H9 (cell line): ENCODE results near the gene PLEKHA5. TPM values are rescaled to one million over a fixed set of nuclear protein-coding genes. Genes with fewer than 3 reads are reported as not detected.

ENCODE experiments used
- DNase-seq: peaks from one replicate; pipeline ENCODE4 v3.0.0-alpha.2; 2017
- H2AFZ ChIP-seq: one replicate; pipeline ENCODE4 v1.6.1; 2013; ENCODE audit warnings: mild to moderate bottlenecking, low read length, control low read depth, moderate library complexity
- H2AK5ac ChIP-seq: 2 replicates; pipeline ENCODE4 v1.6.1; 2013; ENCODE audit warnings: low read length, control low read depth, mixed read lengths; ENCODE audit not compliant: insufficient read length
- H2BK120ac ChIP-seq: one replicate; pipeline ENCODE4 v1.6.1; 2013; ENCODE audit warnings: low read depth, mild to moderate bottlenecking, low read length, control low read depth, inconsistent platforms; ENCODE audit not compliant: poor library complexity, severe bottlenecking
- H2BK12ac ChIP-seq: 2 replicates; pipeline ENCODE4 v1.6.1; 2013; ENCODE audit warnings: low read length, control low read depth, mixed read lengths, low read depth; ENCODE audit not compliant: insufficient read length
- H2BK15ac ChIP-seq: 2 replicates; pipeline ENCODE4 v1.6.1; 2013; ENCODE audit warnings: low read depth, low read length, control low read depth
- H2BK20ac ChIP-seq: one replicate; pipeline ENCODE4 v1.6.1; 2013; ENCODE audit warnings: low read depth, mild to moderate bottlenecking, low read length, control low read depth, inconsistent platforms; ENCODE audit not compliant: poor library complexity, severe bottlenecking
- H2BK5ac ChIP-seq: 2 replicates; pipeline ENCODE4 v1.6.1; 2013; ENCODE audit warnings: low read length, control low read depth, mixed read lengths; ENCODE audit not compliant: insufficient read length
- H3K14ac ChIP-seq: 2 replicates; pipeline ENCODE4 v1.6.1; 2013; ENCODE audit warnings: low read length, control low read depth; ENCODE audit not compliant: insufficient read depth
- H3K18ac ChIP-seq: 2 replicates; pipeline ENCODE4 v1.6.1; 2013; ENCODE audit warnings: low read depth, mild to moderate bottlenecking, mixed read lengths, low read length, control low read depth; ENCODE audit not compliant: insufficient read length
- H3K23ac ChIP-seq: 2 replicates; pipeline ENCODE4 v1.6.1; 2013; ENCODE audit warnings: low read length, control low read depth, mixed read lengths, low read depth; ENCODE audit not compliant: insufficient read length
- H3K23me2 ChIP-seq: 2 replicates; pipeline ENCODE4 v1.6.1; 2013; ENCODE audit warnings: low read depth, mild to moderate bottlenecking, mixed read lengths, low read length, control low read depth; ENCODE audit not compliant: insufficient read length, poor library complexity, severe bottlenecking
- H3K27ac ChIP-seq: 2 replicates; pipeline ENCODE4 v1.5.1; 2013; ENCODE audit warnings: low read length, control low read depth, mixed read lengths, low read depth; ENCODE audit not compliant: insufficient read length
- H3K27me3 ChIP-seq: 2 replicates; pipeline ENCODE4 v1.6.1; 2013; ENCODE audit warnings: low read length, control low read depth, inconsistent platforms; ENCODE audit not compliant: insufficient read depth
- H3K4ac ChIP-seq: 2 replicates; pipeline ENCODE4 v1.6.1; 2013; ENCODE audit warnings: low read depth, mild to moderate bottlenecking, control low read depth, inconsistent platforms, low read length, moderate library complexity
- H3K4me1 ChIP-seq: 2 replicates; pipeline ENCODE4 v1.6.1; 2013; ENCODE audit warnings: low read length, control low read depth, inconsistent platforms; ENCODE audit not compliant: insufficient read depth
- H3K4me2 ChIP-seq: 2 replicates; pipeline ENCODE4 v1.6.1; 2013; ENCODE audit warnings: low read length, control low read depth, mixed read lengths; ENCODE audit not compliant: insufficient read length, insufficient read depth
- H3K56ac ChIP-seq: 2 replicates; pipeline ENCODE4 v1.6.1; 2013; ENCODE audit warnings: low read depth, mild to moderate bottlenecking, mixed read lengths, low read length, control low read depth; ENCODE audit not compliant: insufficient read length
- H3K79me1 ChIP-seq: 2 replicates; pipeline ENCODE4 v1.6.1; 2013; ENCODE audit warnings: low read depth, mild to moderate bottlenecking, moderate library complexity, low read length, control low read depth, inconsistent platforms; ENCODE audit not compliant: insufficient read depth, poor library complexity, severe bottlenecking
- H3K79me2 ChIP-seq: 2 replicates; pipeline ENCODE4 v1.6.1; 2013; ENCODE audit warnings: low read length, control low read depth, inconsistent platforms; ENCODE audit not compliant: insufficient read depth
- H3K9ac ChIP-seq: 2 replicates; pipeline ENCODE4 v1.6.1; 2013; ENCODE audit warnings: low read length, control low read depth, mixed read lengths; ENCODE audit not compliant: insufficient read length; ENCODE audit errors: extremely low read depth
- H3K9me3 ChIP-seq: one replicate; pipeline ENCODE4 v1.6.1; 2013; ENCODE audit warnings: low read depth, low read length, inconsistent platforms; ENCODE audit not compliant: control insufficient read depth
- H3T11ph ChIP-seq: one replicate; pipeline ENCODE4 v1.6.1; 2013; ENCODE audit warnings: mild to moderate bottlenecking, low read length, control low read depth, inconsistent platforms
- H4K20me1 ChIP-seq: one replicate; pipeline ENCODE4 v1.6.1; 2013; ENCODE audit not compliant: control insufficient read depth, insufficient read length, insufficient read depth
- H4K5ac ChIP-seq: 2 replicates; pipeline ENCODE4 v1.6.1; 2013; ENCODE audit warnings: low read depth, mild to moderate bottlenecking, mixed read lengths, low read length, control low read depth; ENCODE audit not compliant: insufficient read length
- H4K8ac ChIP-seq: replicated peaks from 2 replicates; pipeline ENCODE4 v1.6.1; 2013; ENCODE audit warnings: low read length, control low read depth, mixed read lengths, low read depth; ENCODE audit not compliant: insufficient read length
- H4K91ac ChIP-seq: 2 replicates; pipeline ENCODE4 v1.6.1; 2013; ENCODE audit warnings: low read depth, mild to moderate bottlenecking, moderate library complexity, mixed read lengths, low read length, control low read depth; ENCODE audit not compliant: insufficient read length
- H3K27ac Mint-ChIP-seq, 3 experiments: 2 replicates in 2 of 3; 3 replicates in 1 of 3; pipeline ENCODE4 v1.8.0; 2020 to 2021; ENCODE audit warnings: mixed read lengths in 3 of 3, mild to moderate bottlenecking in 1 of 3, moderate library complexity in 1 of 3
- H3K27me3 Mint-ChIP-seq: 2 replicates; pipeline ENCODE4 v1.8.0; 2021; ENCODE audit warnings: low read depth, mild to moderate bottlenecking, moderate library complexity, mixed read lengths
- H3K36me3 Mint-ChIP-seq, 3 experiments: 2 replicates in 2 of 3; 3 replicates in 1 of 3; pipeline ENCODE4 v1.8.0; 2020 to 2021; ENCODE audit warnings: low read depth in 3 of 3, mixed read lengths in 3 of 3; ENCODE audit not compliant: insufficient read depth in 1 of 3
- H3K4me1 Mint-ChIP-seq, 2 experiments: 2 replicates each; pipeline ENCODE4 v1.8.0; 2020; ENCODE audit warnings: mixed read lengths in 2 of 2
- H3K4me3 Mint-ChIP-seq, 2 experiments: 2 replicates in 1 of 2; 3 replicates in 1 of 2; pipeline ENCODE4 v1.8.0; 2020 to 2021; ENCODE audit warnings: mild to moderate bottlenecking in 2 of 2, mixed read lengths in 2 of 2, moderate library complexity in 1 of 2
- H3K9me3 Mint-ChIP-seq, 2 experiments: 2 replicates in 1 of 2; 3 replicates in 1 of 2; pipeline ENCODE4 v1.8.0; 2020; ENCODE audit warnings: mild to moderate bottlenecking in 2 of 2, mixed read lengths in 2 of 2, moderate library complexity in 1 of 2
- WGBS: extraction: QIAGEN DNeasy Blood & Tissue Kit; methylation state at CpG from one replicate; pipeline ENCODE4 v1.1.7; 2013; ENCODE audit warnings: missing lambda C conversion rate, low lambda C conversion rate, mixed read lengths; ENCODE audit not compliant: insufficient read length; ENCODE audit errors: extremely low coverage; 5-methylcytosine and 5-hydroxymethylcytosine counted together
- total RNA-seq: library from RNA; stranded (reverse); gene quantifications from 2 replicates; pipeline ENCODE4 v1.2.1, GENCODE V29; 2021
- TF ChIP-seq, protein P1 (sequence below): fragments of 200-600 bp; sonication (generic); conservative IDR thresholded peaks from 3 replicates; pipeline ENCODE4 v1.8.0; 2021; ENCODE audit warnings: antibody characterized with exemption, mild to moderate bottlenecking

The PLEKHA5 gene
- total RNA-seq, 1 experiment from 2014 or later, result 86.7 TPM

DNA sequence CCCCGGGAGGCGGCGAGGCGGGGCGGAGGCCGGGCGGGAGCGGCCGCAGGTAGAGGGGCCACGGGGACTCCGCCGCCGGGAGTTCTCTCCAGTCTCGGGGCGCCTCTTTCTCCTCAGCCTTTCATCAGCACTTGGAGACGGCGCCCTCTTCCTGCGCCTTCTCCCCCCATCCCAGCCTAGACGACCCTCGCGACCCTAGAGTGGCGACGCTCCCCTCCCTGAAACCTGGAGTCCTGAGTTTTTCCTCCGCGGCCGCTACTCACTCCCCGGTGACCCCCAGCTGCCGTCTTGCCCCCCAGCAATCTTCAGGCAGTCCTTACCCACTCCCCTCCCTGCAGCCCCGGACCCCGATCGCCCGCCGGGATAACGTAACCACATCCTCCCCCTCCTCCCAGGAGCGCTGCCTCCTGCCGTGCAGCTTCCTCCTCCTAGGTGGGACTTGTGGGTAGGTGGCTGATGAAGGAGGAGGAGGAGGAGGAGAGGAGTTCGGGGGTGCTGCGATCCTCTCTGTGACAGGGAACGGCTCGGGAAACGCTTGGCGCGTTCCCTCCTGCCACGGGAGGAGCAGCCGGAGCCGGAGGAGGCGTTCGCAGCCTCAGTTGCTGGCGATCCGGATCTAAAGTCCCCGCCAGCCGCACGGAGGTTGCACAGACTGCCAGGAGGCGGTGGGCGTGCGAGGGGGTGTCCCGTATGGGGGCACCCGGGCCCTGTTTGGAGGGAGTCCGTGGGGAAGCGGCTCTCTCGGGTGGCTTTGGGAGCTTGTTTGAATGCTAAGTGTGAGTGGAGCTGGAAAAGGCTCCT, 891 bp downstream of the PLEKHA5 start:
- Histone ChIP-seq H2AFZ (no peak overlapping the region), H2BK120ac (no peak overlapping the region), H3K9ac (peak overlapping the region; percentile 86), H3K4me2 (peak overlapping the region; percentile 94), H2BK20ac (no peak overlapping the region), H3K27me3 (no peaks in the 10 kb centered on the region), H3K79me2 (peaks cover 14% of the 10 kb centered on the region; the same call in 1 of the 2 replicates), H3K23ac (no peak overlapping the region), H4K20me1 (no peaks in the 10 kb centered on the region), H3T11ph (no peak overlapping the region), H3K14ac (peak overlapping the region; percentile 66), H2AK5ac (no peak overlapping the region), H3K23me2 (peaks cover 6% of the 10 kb centered on the region), H4K5ac (no peak overlapping the region), H3K4me1 (peaks cover 4% of the 10 kb centered on the region; the same call in 1 of the 2 replicates), H4K91ac (no peak overlapping the region), H2BK12ac (no peak overlapping the region), H3K79me1 (peaks cover 2% of the 10 kb centered on the region), H3K18ac (peak overlapping the region; percentile 65), H3K9me3 (peaks cover 10% of the 10 kb centered on the region), H2BK15ac (no peak overlapping the region), H4K8ac (no peak overlapping the region), H2BK5ac (peak overlapping the region; percentile 27), H3K27ac (peak overlapping the region; percentile 18), H3K56ac (no peak overlapping the region), H3K4ac (no peak overlapping the region; the same call in 1 of the 2 replicates)
- Mint-ChIP-seq H3K9me3 (peaks cover 21 to 22% of the 10 kb centered on the region in 2 experiments), H3K27me3 (peaks cover 2% of the 10 kb centered on the region), H3K4me1 (peaks cover 45 to 46% of the 10 kb centered on the region in 2 experiments), H3K4me3 (peak overlapping the region; percentile 94 to 96), H3K27ac (peak overlapping the region; percentile 96 to 99 (median 97)), H3K36me3 (peaks cover 26 to 60% (median 55%) of the 10 kb centered on the region in 3 experiments)
- peak; percentile 82 for DNase-seq
- no CpG with 5 or more reads among the region's 61 CpGs for WGBS
- TF ChIP-seq, protein P1, sequence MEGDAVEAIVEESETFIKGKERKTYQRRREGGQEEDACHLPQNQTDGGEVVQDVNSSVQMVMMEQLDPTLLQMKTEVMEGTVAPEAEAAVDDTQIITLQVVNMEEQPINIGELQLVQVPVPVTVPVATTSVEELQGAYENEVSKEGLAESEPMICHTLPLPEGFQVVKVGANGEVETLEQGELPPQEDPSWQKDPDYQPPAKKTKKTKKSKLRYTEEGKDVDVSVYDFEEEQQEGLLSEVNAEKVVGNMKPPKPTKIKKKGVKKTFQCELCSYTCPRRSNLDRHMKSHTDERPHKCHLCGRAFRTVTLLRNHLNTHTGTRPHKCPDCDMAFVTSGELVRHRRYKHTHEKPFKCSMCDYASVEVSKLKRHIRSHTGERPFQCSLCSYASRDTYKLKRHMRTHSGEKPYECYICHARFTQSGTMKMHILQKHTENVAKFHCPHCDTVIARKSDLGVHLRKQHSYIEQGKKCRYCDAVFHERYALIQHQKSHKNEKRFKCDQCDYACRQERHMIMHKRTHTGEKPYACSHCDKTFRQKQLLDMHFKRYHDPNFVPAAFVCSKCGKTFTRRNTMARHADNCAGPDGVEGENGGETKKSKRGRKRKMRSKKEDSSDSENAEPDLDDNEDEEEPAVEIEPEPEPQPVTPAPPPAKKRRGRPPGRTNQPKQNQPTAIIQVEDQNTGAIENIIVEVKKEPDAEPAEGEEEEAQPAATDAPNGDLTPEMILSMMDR, result no peak
